B cell (primary cell): ENCODE data around the gene RAD51C. TPM values are rescaled to one million over a fixed set of nuclear protein-coding genes. Genes with fewer than 3 reads are reported as not detected.

ENCODE experiments used
- ATAC-seq: fragments of 200-7000 bp; cut with Tn5 transposase; one replicate; pipeline ENCODE4 v1.10.0; 2021; ENCODE audit warnings: low read depth, mild to moderate bottlenecking, moderate number of reproducible peaks, moderate library complexity
- CTCF ChIA-PET: fragments of 350-600 bp; sonication (Branson Sonifier 250); formaldehyde crosslinking; loops from one replicate; lab custom pipeline; 2021; ENCODE audit warnings: antibody characterized with exemption, inconsistent platforms; lab: Charles Lee
- POLR2A ChIA-PET: fragments of 350-600 bp; sonication (Branson Sonifier 250); formaldehyde crosslinking; loops from one replicate; lab custom pipeline; 2021; ENCODE audit warnings: antibody characterized with exemption; lab: Charles Lee
- DNase-seq: peaks from one replicate; pipeline ENCODE4 v3.0.0; 2013
- H2AFZ ChIP-seq: 2 replicates; pipeline ENCODE4 v1.6.1; 2012; ENCODE audit warnings: mild to moderate bottlenecking, low read depth, low read length; ENCODE audit not compliant: insufficient read depth, poor library complexity, severe bottlenecking
- H3K27ac ChIP-seq, 2 donors: 1 replicate in 1 of 2; 2 replicates in 1 of 2; pipeline ENCODE4 v1.5.1; 2012 to 2013; ENCODE audit warnings: low read length in 2 of 2, mild to moderate bottlenecking in 2 of 2, moderate library complexity in 1 of 2
- H3K27me3 ChIP-seq, 4 experiments: fragments of 200-600 bp in 1 of 4; sonication (generic) in 1 of 4; replicated peaks in 1 of 4; 1 replicate in 2 of 4; 2 replicates in 2 of 4; pipeline versions ENCODE4 v1.6.1 to v1.7.0; 2013 to 2016; ENCODE audit warnings: low read length in 3 of 4, mild to moderate bottlenecking in 2 of 4, mixed read lengths in 1 of 4, moderate library complexity in 1 of 4; ENCODE audit not compliant: insufficient read depth in 4 of 4, control insufficient read depth in 3 of 4; ENCODE audit errors: control extremely low read depth in 1 of 4
- H3K36me3 ChIP-seq, 2 experiments: replicated peaks in 1 of 2; 1 replicate in 1 of 2; 2 replicates in 1 of 2; pipeline versions ENCODE4 v1.6.1 to v1.7.1; 2013; ENCODE audit warnings: low read length in 1 of 2; ENCODE audit not compliant: insufficient read depth in 2 of 2, control insufficient read depth in 1 of 2; ENCODE audit errors: control extremely low read depth in 1 of 2, extremely low read depth in 1 of 2
- H3K4me1 ChIP-seq, 2 donors: fragments of 200-600 bp in 1 of 2; sonication (generic) in 1 of 2; 1 replicate in 1 of 2; 2 replicates in 1 of 2; pipeline versions ENCODE4 v1.5.1 to v1.6.1; 2013 to 2017; ENCODE audit warnings: low read length in 2 of 2; ENCODE audit not compliant: control insufficient read depth in 2 of 2, insufficient read depth in 2 of 2
- H3K4me2 ChIP-seq: replicated peaks from 2 replicates; pipeline ENCODE3; 2012; ENCODE audit warnings: mild to moderate bottlenecking, low read depth, low read length; ENCODE audit not compliant: poor library complexity, severe bottlenecking
- H3K4me3 ChIP-seq, 5 experiments: fragments of 200-600 bp in 1 of 5; sonication (generic) in 1 of 5; 1 replicate in 3 of 5; 2 replicates in 2 of 5; pipeline versions ENCODE4 v1.5.1 to v1.7.0; 2011 to 2016; ENCODE audit warnings: low read length in 4 of 5, mild to moderate bottlenecking in 4 of 5, low read depth in 2 of 5, control low read depth in 1 of 5, moderate library complexity in 1 of 5; ENCODE audit not compliant: insufficient read depth in 1 of 5; ENCODE audit errors: control extremely low read depth in 1 of 5, extremely low read depth in 1 of 5
- H3K79me2 ChIP-seq: fragments of 200-600 bp; sonication (generic); one replicate; pipeline ENCODE4 v1.6.0; 2016; ENCODE audit warnings: low read length; ENCODE audit not compliant: control insufficient read depth, insufficient read depth
- H3K9ac ChIP-seq: fragments of 200-600 bp; sonication (generic); 2 replicates; pipeline ENCODE4 v1.6.1; 2017; ENCODE audit warnings: mild to moderate bottlenecking, low read length, moderate library complexity
- H3K9me3 ChIP-seq, 3 donors: one replicate each; pipeline versions ENCODE4 v1.6.1 to v1.7.1; 2013; ENCODE audit warnings: low read length in 2 of 3; ENCODE audit not compliant: control insufficient read depth in 2 of 3, insufficient read depth in 1 of 3; ENCODE audit errors: control extremely low read depth in 1 of 3
- H4K20me1 ChIP-seq: 2 replicates; pipeline ENCODE4 v1.6.0; 2012; ENCODE audit warnings: mild to moderate bottlenecking, low read length; ENCODE audit not compliant: insufficient read depth, control insufficient read depth, poor library complexity, severe bottlenecking
- H3K27ac Mint-ChIP-seq: one replicate; pipeline ENCODE4 v1.8.0; 2021; ENCODE audit warnings: mixed read lengths
- H3K27me3 Mint-ChIP-seq: one replicate; pipeline ENCODE4 v1.8.0; 2021; ENCODE audit warnings: mixed read lengths
- H3K4me1 Mint-ChIP-seq: one replicate; pipeline ENCODE4 v1.8.0; 2021; ENCODE audit warnings: mixed read lengths
- H3K4me3 Mint-ChIP-seq: one replicate; pipeline ENCODE4 v1.8.0; 2021; ENCODE audit warnings: mixed read lengths
- H3K9me3 Mint-ChIP-seq: one replicate; pipeline ENCODE4 v1.8.0; 2022; ENCODE audit warnings: mixed read lengths; ENCODE audit not compliant: insufficient read depth
- CTCF ChIP-seq: fragments of 200-600 bp; IDR thresholded peaks from one replicate; pipeline ENCODE4 v1.8.0; 2022; ENCODE audit warnings: antibody characterized with exemption, mild to moderate bottlenecking
- EZH2 ChIP-seq: IDR thresholded peaks from 2 replicates; pipeline ENCODE4 v1.6.1; 2012; ENCODE audit warnings: borderline replicate concordance, low read depth, mild to moderate bottlenecking, moderate library complexity, low read length; ENCODE audit not compliant: insufficient read depth, poor library complexity, severe bottlenecking
- WGBS: methylation state at CpG from one replicate; pipeline ENCODE4 v1.1.5; 2013; ENCODE audit warnings: missing lambda C conversion rate; ENCODE audit not compliant: insufficient coverage; 5-methylcytosine and 5-hydroxymethylcytosine counted together
- intact Hi-C: fragments of 100-400 bp; cut with micrococcal nuclease; formaldehyde crosslinking; loops from one replicate; pipeline ENCODE4 v1.10.0; 2022
- polyA plus RNA-seq: library from polyadenylated mRNA; depleted of rRNA; stranded (reverse); fragments of >200 nt; gene quantifications from 2 replicates; pipeline ENCODE4 v1.2.3, GENCODE V29; 2012
- total RNA-seq, 2 donors: library from RNA; stranded (reverse); fragments of 120-200 nt in 1 of 2; gene quantifications; 1 replicate in 1 of 2; 2 replicates in 1 of 2; pipeline versions ENCODE4 v1.2.3 to v1.2.4, GENCODE V29; 2013 to 2022

The RAD51C gene
- total and polyA plus RNA-seq, 2 donors (not counting 1 experiment from before 2014, with no cell fraction given): 14.2 to 33.2 TPM

- no peak overlapping the region for H3K27ac Mint-ChIP-seq
- H3K9me3 ChIP-seq: peaks cover 0 to 8% (median 2%) of the 10 kb centered on the region in 3 donors
- peaks cover 0 to 22% (median 16%) of the 10 kb centered on the region in 4 experiments for H3K27me3 ChIP-seq
- POLR2A ChIA-PET: no interaction called here
- CTCF ChIA-PET: interaction anchor here (1.0 kb wide), 1 partner anchor 27 kb away, joined by 3 read pairs; no protein-coding TSS in a partner anchor
- no peaks in the 10 kb centered on the region for H3K79me2 ChIP-seq
- H4K20me1 ChIP-seq: no peaks in the 10 kb centered on the region
- H3K4me3 Mint-ChIP-seq: no peak overlapping the region
- no peak overlapping the region for H3K9ac ChIP-seq
- H3K4me2 ChIP-seq: no peak overlapping the region
- DNase-seq (no peak), ATAC-seq (no peak)
- H3K36me3 ChIP-seq: no peaks in the 10 kb centered on the region
- no peak for TF ChIP-seq CTCF
- no peak for TF ChIP-seq EZH2
- H3K27ac ChIP-seq: no peak overlapping the region
- peaks cover 14% of the 10 kb centered on the region for H3K4me1 Mint-ChIP-seq
- 80% methylated on average over 1 of the region's 2 CpGs for WGBS
- H3K4me1 ChIP-seq: peaks cover 15 to 22% of the 10 kb centered on the region in 2 donors
- peaks cover 25% of the 10 kb centered on the region for H3K27me3 Mint-ChIP-seq
- H3K9me3 Mint-ChIP-seq: no peaks in the 10 kb centered on the region
- no peak overlapping the region for H3K4me3 ChIP-seq
- intact Hi-C loops: no loop called here
- H2AFZ ChIP-seq: no peak overlapping the region
These were observed 60.6 kb downstream of the RAD51C start for GRCh38 chr17:58753026-58753425.

GRCh38 chr17:58755269-58755576, 62.8 kb downstream of the RAD51C start:
- Histone ChIP-seq H4K20me1 (no peaks in the 10 kb centered on the region), H3K79me2 (no peaks in the 10 kb centered on the region), H3K27me3 (peaks cover 0 to 38% (median 32%) of the 10 kb centered on the region in 4 experiments), H3K9me3 (peaks cover 0 to 8% (median 2%) of the 10 kb centered on the region in 3 donors), H2AFZ (peak overlapping the region; percentile 70), H3K4me3 (peak overlapping the region in 4 of 5 experiments; percentile 57 to 68 (median 62)), H3K36me3 (no peaks in the 10 kb centered on the region), H3K4me2 (peak overlapping the region; percentile 93), H3K9ac (peak overlapping the region; percentile 73), H3K4me1 (peaks cover 15 to 22% of the 10 kb centered on the region in 2 donors), H3K27ac (no peak overlapping the region)
- TF ChIP-seq CTCF: no peak
- no peak for TF ChIP-seq EZH2
- DNase-seq: no peak
- intact Hi-C loops: no loop called here
- peak overlapping the region; percentile 79 for H3K4me3 Mint-ChIP-seq
- peaks cover 36% of the 10 kb centered on the region for H3K27me3 Mint-ChIP-seq
- no peak overlapping the region for H3K27ac Mint-ChIP-seq
- WGBS: 17% methylated on average over 1 of the region's 2 CpGs
- peaks cover 14% of the 10 kb centered on the region for H3K4me1 Mint-ChIP-seq
- H3K9me3 Mint-ChIP-seq: no peaks in the 10 kb centered on the region
- ChIA-PET POLR2A (no interaction called here), CTCF (no interaction called here)
- ATAC-seq: no peak
